ENCODE results near the gene COMMD1.

Gene COMMD1

DNA sequence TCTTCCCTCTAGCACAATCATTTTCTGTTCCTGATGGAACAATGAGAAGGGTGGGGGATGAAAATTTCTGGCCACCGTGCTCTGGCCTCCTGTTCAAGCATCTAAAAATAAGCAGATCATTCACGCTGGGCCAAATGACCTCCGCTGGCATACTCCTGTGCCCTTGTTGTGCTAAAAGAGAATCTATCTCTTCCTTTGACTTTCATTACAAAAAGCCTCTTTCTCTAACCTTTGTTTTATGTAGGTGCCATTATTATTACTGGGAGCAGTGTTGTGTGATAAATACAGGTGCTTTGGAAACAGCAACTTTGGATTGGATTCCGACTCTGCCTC, 245.8 kb downstream of the COMMD1 start:
- H3K4me1 ChIP-seq (ENCODE audit: insufficient read depth, low read length): no peaks in the 10 kb centered on the region
- H2AFZ ChIP-seq (ENCODE audit: low read depth, low read length): no peak overlapping the region
- H3K36me3 ChIP-seq (ENCODE audit: insufficient read depth, low read length): no peaks in the 10 kb centered on the region
- H3K4me3 ChIP-seq (ENCODE audit: low read depth in 1 of 2, low read length in 2 of 2): no peak overlapping the region
- no peak for ATAC-seq (ENCODE audit: insufficient read depth, low read depth)
- H4K20me1 ChIP-seq (ENCODE audit: insufficient read depth, low read length): no peaks in the 10 kb centered on the region
- H3K27me3 ChIP-seq (ENCODE audit: insufficient read depth, low read length, poor library complexity): no peaks in the 10 kb centered on the region
- H3K27ac ChIP-seq (ENCODE audit: low read length): no peak overlapping the region
- H3K4me2 ChIP-seq (ENCODE audit: insufficient read depth, low read length): no peak overlapping the region
- H3K9ac ChIP-seq (ENCODE audit: low read depth, low read length): no peak overlapping the region
- H3K9me3 ChIP-seq (ENCODE audit: insufficient read depth, low read length, severe bottlenecking): peaks cover 4% of the 10 kb centered on the region
- DNase-seq: no peak
- no peaks in the 10 kb centered on the region for H3K79me2 ChIP-seq (ENCODE audit: insufficient read depth, low read length)
- TF ChIP-seq, protein P1, sequence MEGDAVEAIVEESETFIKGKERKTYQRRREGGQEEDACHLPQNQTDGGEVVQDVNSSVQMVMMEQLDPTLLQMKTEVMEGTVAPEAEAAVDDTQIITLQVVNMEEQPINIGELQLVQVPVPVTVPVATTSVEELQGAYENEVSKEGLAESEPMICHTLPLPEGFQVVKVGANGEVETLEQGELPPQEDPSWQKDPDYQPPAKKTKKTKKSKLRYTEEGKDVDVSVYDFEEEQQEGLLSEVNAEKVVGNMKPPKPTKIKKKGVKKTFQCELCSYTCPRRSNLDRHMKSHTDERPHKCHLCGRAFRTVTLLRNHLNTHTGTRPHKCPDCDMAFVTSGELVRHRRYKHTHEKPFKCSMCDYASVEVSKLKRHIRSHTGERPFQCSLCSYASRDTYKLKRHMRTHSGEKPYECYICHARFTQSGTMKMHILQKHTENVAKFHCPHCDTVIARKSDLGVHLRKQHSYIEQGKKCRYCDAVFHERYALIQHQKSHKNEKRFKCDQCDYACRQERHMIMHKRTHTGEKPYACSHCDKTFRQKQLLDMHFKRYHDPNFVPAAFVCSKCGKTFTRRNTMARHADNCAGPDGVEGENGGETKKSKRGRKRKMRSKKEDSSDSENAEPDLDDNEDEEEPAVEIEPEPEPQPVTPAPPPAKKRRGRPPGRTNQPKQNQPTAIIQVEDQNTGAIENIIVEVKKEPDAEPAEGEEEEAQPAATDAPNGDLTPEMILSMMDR (IDR thresholded peaks at IDR 0.05; ENCODE audit: borderline replicate concordance, extremely low read depth, low read length, poor library complexity, severe bottlenecking): no peak
- TF ChIP-seq EZH2 (IDR thresholded peaks at IDR 0.05; ENCODE audit: borderline replicate concordance, low read depth, low read length, severe bottlenecking): no peak

DNA sequence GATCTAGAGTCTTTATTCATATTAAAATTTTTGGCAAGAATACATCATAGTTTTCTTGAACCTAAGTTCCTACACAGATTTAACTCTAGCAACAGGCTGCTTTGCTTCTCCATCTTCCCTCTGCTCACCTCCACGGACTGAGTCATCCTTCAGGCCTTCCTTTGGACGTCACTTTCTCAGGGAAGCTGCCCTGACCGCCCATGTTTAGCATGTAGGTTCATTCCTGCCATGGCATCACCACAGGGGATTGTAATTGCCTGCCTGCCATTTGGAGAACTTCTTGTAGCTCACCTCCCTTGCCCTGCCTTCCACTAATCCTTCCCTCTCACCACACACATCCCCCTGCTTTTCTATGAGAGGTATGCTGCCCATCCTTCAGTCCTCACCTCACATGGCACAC, 246.5 kb downstream of the COMMD1 start:
- no peak overlapping the region for H3K4me2 ChIP-seq (ENCODE audit: insufficient read depth, low read length)
- H3K36me3 ChIP-seq (ENCODE audit: insufficient read depth, low read length): no peaks in the 10 kb centered on the region
- no peaks in the 10 kb centered on the region for H3K27me3 ChIP-seq (ENCODE audit: insufficient read depth, low read length, poor library complexity)
- H4K20me1 ChIP-seq (ENCODE audit: insufficient read depth, low read length): no peaks in the 10 kb centered on the region
- H3K27ac ChIP-seq (ENCODE audit: low read length): no peak overlapping the region
- no peak overlapping the region for H3K9ac ChIP-seq (ENCODE audit: low read depth, low read length)
- DNase-seq (no peak), ATAC-seq (ENCODE audit: insufficient read depth, low read depth) (no peak)
- H3K79me2 ChIP-seq (ENCODE audit: insufficient read depth, low read length): no peaks in the 10 kb centered on the region
- H2AFZ ChIP-seq (ENCODE audit: low read depth, low read length): no peak overlapping the region
- no peak for TF ChIP-seq EZH2 (IDR thresholded peaks at IDR 0.05; ENCODE audit: borderline replicate concordance, low read depth, low read length, severe bottlenecking)
- TF ChIP-seq, protein P1 (IDR thresholded peaks at IDR 0.05; ENCODE audit: borderline replicate concordance, extremely low read depth, low read length, poor library complexity, severe bottlenecking): no peak
- no peak overlapping the region for H3K4me3 ChIP-seq (ENCODE audit: low read depth in 1 of 2, low read length in 2 of 2)
- peaks cover 4% of the 10 kb centered on the region for H3K9me3 ChIP-seq (ENCODE audit: insufficient read depth, low read length, severe bottlenecking)
- no peaks in the 10 kb centered on the region for H3K4me1 ChIP-seq (ENCODE audit: insufficient read depth, low read length)

DNA sequence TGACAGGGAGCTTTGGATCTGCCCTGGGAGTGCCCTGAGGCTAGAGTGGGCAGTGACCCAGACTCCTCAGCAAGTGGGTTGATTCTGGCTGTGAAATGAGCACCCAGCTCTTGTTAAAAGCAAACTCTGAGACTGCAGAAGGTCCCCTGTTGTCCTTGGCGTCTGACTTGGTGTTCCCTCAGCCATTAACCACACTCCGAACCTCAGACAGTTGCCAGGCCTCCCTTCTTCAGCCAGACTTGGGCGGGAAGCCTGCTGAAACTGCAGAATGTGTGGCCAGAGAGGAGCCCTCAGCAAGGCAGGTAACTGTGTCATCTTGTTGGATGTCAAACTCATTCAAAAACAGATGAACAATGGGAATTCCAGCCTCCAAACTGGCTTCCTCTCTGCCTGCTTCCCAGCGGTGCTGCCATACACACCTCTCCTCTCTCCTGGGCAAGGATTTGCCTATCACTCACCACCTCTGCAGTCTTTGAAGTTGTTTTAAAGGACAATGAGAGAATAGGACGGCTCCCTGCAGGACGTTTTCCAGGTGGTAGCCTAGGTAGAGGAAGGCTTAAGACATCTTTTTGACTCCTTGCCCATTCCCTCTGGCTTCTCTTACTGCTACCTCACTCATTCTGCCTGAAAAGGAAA, 251.5 kb downstream of the COMMD1 start:
- no peaks in the 10 kb centered on the region for H3K79me2 ChIP-seq (ENCODE audit: insufficient read depth, low read length)
- ATAC-seq (ENCODE audit: insufficient read depth, low read depth) (no peak), DNase-seq (no peak)
- no peaks in the 10 kb centered on the region for H3K4me1 ChIP-seq (ENCODE audit: insufficient read depth, low read length)
- no peak overlapping the region for H3K4me2 ChIP-seq (ENCODE audit: insufficient read depth, low read length)
- TF ChIP-seq, protein P1 (IDR thresholded peaks at IDR 0.05; ENCODE audit: borderline replicate concordance, extremely low read depth, low read length, poor library complexity, severe bottlenecking): no peak
- TF ChIP-seq EZH2 (IDR thresholded peaks at IDR 0.05; ENCODE audit: borderline replicate concordance, low read depth, low read length, severe bottlenecking): no peak
- H3K27me3 ChIP-seq (ENCODE audit: insufficient read depth, low read length, poor library complexity): no peaks in the 10 kb centered on the region
- H3K36me3 ChIP-seq (ENCODE audit: insufficient read depth, low read length): no peaks in the 10 kb centered on the region
- peaks cover 4% of the 10 kb centered on the region for H3K9me3 ChIP-seq (ENCODE audit: insufficient read depth, low read length, severe bottlenecking)
- H3K27ac ChIP-seq (ENCODE audit: low read length): no peak overlapping the region
- H3K4me3 ChIP-seq (ENCODE audit: low read depth in 1 of 2, low read length in 2 of 2): no peak overlapping the region
- no peak overlapping the region for H3K9ac ChIP-seq (ENCODE audit: low read depth, low read length)
- no peaks in the 10 kb centered on the region for H4K20me1 ChIP-seq (ENCODE audit: insufficient read depth, low read length)
- H2AFZ ChIP-seq (ENCODE audit: low read depth, low read length): no peak overlapping the region
